ENCODE measurements around the gene RABGEF1. TPM values are rescaled to one million over a fixed set of nuclear protein-coding genes. Genes with fewer than 3 reads are reported as not detected.
"Not testable (repeated sequence)": the region's sequence is repeated elsewhere in the genome, so short reads cannot be mapped to it uniquely, and the experiment has no call there.

RABGEF1 gene
- total RNA-seq, 1 donor from 2014 or later: 19.4 TPM

- not testable (repeated sequence) for H3K4me1 Mint-ChIP-seq (ENCODE audit: low read depth); H3K9me3 Mint-ChIP-seq (ENCODE audit: low read depth); H3K27me3 Mint-ChIP-seq; H3K36me3 Mint-ChIP-seq (ENCODE audit: insufficient read depth)
- DNase-seq (ENCODE audit: low spot score, unreplicated experiment): peak; percentile 43
- H3K4me3 Mint-ChIP-seq (ENCODE audit: low read depth): peak overlapping the region; percentile 93
- peak overlapping the region; percentile 96 for H3K27ac Mint-ChIP-seq
- peak; percentile 18 for TF ChIP-seq CTCF (IDR thresholded peaks at IDR 0.05; ENCODE audit: unreplicated experiment)
Measured at GRCh38 chr7:66740980-66741709, 612 bp downstream of the RABGEF1 start.

- Mint-ChIP-seq H3K27ac (peak overlapping the region; percentile 96), H3K4me1 (ENCODE audit: low read depth) (peaks cover 10% of the 10 kb centered on the region), H3K36me3 (ENCODE audit: insufficient read depth) (peaks cover 5% of the 10 kb centered on the region), H3K27me3 (no peaks in the 10 kb centered on the region), H3K4me3 (ENCODE audit: low read depth) (peak overlapping the region; percentile 93), H3K9me3 (ENCODE audit: low read depth) (no peaks in the 10 kb centered on the region)
- no peak for TF ChIP-seq CTCF (IDR thresholded peaks at IDR 0.05; ENCODE audit: unreplicated experiment)
- DNase-seq (ENCODE audit: low spot score, unreplicated experiment): no peak
Measured at GRCh38 chr7:66741710-66742049, 1.1 kb downstream of the RABGEF1 start.

GRCh38 chr7:66742298-66742697, 1.8 kb downstream of the RABGEF1 start:
- H3K27ac Mint-ChIP-seq: peak overlapping the region; percentile 88
- peak overlapping the region; percentile 47 for H3K4me3 Mint-ChIP-seq (ENCODE audit: low read depth)

GRCh38 chr7:66743920-66744319, 3.4 kb downstream of the RABGEF1 start:
- no peaks in the 10 kb centered on the region for H3K27me3 Mint-ChIP-seq
- peak overlapping the region; percentile 29 for H3K27ac Mint-ChIP-seq
- peaks cover 3% of the 10 kb centered on the region for H3K36me3 Mint-ChIP-seq (ENCODE audit: insufficient read depth)
- DNase-seq (ENCODE audit: low spot score, unreplicated experiment): no peak
- peaks cover 13% of the 10 kb centered on the region for H3K4me1 Mint-ChIP-seq (ENCODE audit: low read depth)
- H3K9me3 Mint-ChIP-seq (ENCODE audit: low read depth): no peaks in the 10 kb centered on the region
- no peak for TF ChIP-seq CTCF (IDR thresholded peaks at IDR 0.05; ENCODE audit: unreplicated experiment)
- H3K4me3 Mint-ChIP-seq (ENCODE audit: low read depth): no peak overlapping the region

More at GRCh38 chr7:66742298-66742697, 1.8 kb downstream of the RABGEF1 start:
- not testable (repeated sequence) for H3K4me1 Mint-ChIP-seq (ENCODE audit: low read depth); H3K9me3 Mint-ChIP-seq (ENCODE audit: low read depth); H3K27me3 Mint-ChIP-seq; H3K36me3 Mint-ChIP-seq (ENCODE audit: insufficient read depth); DNase-seq (ENCODE audit: low spot score, unreplicated experiment)

GRCh38 chr7:66747385-66747784, 6.9 kb downstream of the RABGEF1 start:
- DNase-seq (ENCODE audit: low spot score, unreplicated experiment): no peak
- H3K27me3 Mint-ChIP-seq: no peaks in the 10 kb centered on the region
- H3K9me3 Mint-ChIP-seq (ENCODE audit: low read depth): no peaks in the 10 kb centered on the region
- H3K27ac Mint-ChIP-seq: no peak overlapping the region
- TF ChIP-seq CTCF (IDR thresholded peaks at IDR 0.05; ENCODE audit: unreplicated experiment): no peak
- peaks cover 7% of the 10 kb centered on the region for H3K4me1 Mint-ChIP-seq (ENCODE audit: low read depth)
- H3K4me3 Mint-ChIP-seq (ENCODE audit: low read depth): no peak overlapping the region
- H3K36me3 Mint-ChIP-seq (ENCODE audit: insufficient read depth): peaks cover 6% of the 10 kb centered on the region

- Mint-ChIP-seq H3K4me1 (ENCODE audit: low read depth) (peaks cover 7% of the 10 kb centered on the region), H3K36me3 (ENCODE audit: insufficient read depth) (peaks cover 6% of the 10 kb centered on the region), H3K9me3 (ENCODE audit: low read depth) (no peaks in the 10 kb centered on the region), H3K4me3 (ENCODE audit: low read depth) (no peak overlapping the region), H3K27me3 (no peaks in the 10 kb centered on the region), H3K27ac (peak overlapping the region; percentile 65)
- DNase-seq (ENCODE audit: low spot score, unreplicated experiment): no peak
- TF ChIP-seq CTCF (IDR thresholded peaks at IDR 0.05; ENCODE audit: unreplicated experiment): no peak
Measured at GRCh38 chr7:66747881-66748511, 7.5 kb downstream of the RABGEF1 start.
